K562 (cell line): ENCODE results near the gene RNF114. TPM values are rescaled to one million over a fixed set of nuclear protein-coding genes. Genes with fewer than 3 reads are reported as not detected.

ENCODE experiments used
- CBFA2T3 ChIP-seq: fragments of 450-650 bp; IDR thresholded peaks from 2 replicates; pipeline ENCODE4 v1.6.1; 2017
- FOXJ2 ChIP-seq: fragments of 200-800 bp; sonication (Bioruptor generic); IDR thresholded peaks from 2 replicates; pipeline ENCODE4 v1.6.1; 2016; ENCODE audit warnings: missing genetic modification characterization, missing compliant biosample characterization
- MCM5 ChIP-seq: fragments of 450-650 bp; IDR thresholded peaks from 2 replicates; pipeline ENCODE4 v1.6.1; 2016; ENCODE audit warnings: low read depth
- PHF21A ChIP-seq: fragments of 450-650 bp; IDR thresholded peaks from 2 replicates; pipeline ENCODE4 v1.6.1; 2017; ENCODE audit warnings: low read depth, borderline replicate concordance
- PYGO2 ChIP-seq: fragments of 450-650 bp; IDR thresholded peaks from 2 replicates; pipeline ENCODE4 v1.6.1; 2016; ENCODE audit warnings: mild to moderate bottlenecking, missing genetic modification characterization, moderate library complexity, missing compliant biosample characterization
- SIX5 ChIP-seq, 2 experiments: IDR thresholded peaks; 2 replicates each; pipeline ENCODE4 v1.6.1; 2011; ENCODE audit warnings: low read length in 2 of 2, borderline replicate concordance in 1 of 2, low read depth in 1 of 2, mild to moderate bottlenecking in 1 of 2, moderate library complexity in 1 of 2; ENCODE audit not compliant: insufficient read depth in 1 of 2
- SMAD4 ChIP-seq: fragments of 250-450 bp; sonication (Bioruptor Pico); conservative IDR thresholded peaks from 2 replicates; pipeline ENCODE4 v1.8.0; 2021; ENCODE audit warnings: inconsistent platforms, mild to moderate bottlenecking, moderate library complexity
- ZBTB17 ChIP-seq: fragments of 450-650 bp; formaldehyde crosslinking; IDR thresholded peaks from 2 replicates; pipeline ENCODE4 v1.4.0; 2020; ENCODE audit warnings: mild to moderate bottlenecking
- ZFP30 ChIP-seq: fragments of 250-450 bp; sonication (Bioruptor Pico); IDR thresholded peaks from 2 replicates; pipeline ENCODE4 v1.8.0; 2022; ENCODE audit warnings: moderate library complexity, mild to moderate bottlenecking, inconsistent platforms, borderline replicate concordance
- ZNF184 ChIP-seq: sonication (generic); formaldehyde crosslinking; IDR thresholded peaks from 2 replicates; pipeline ENCODE4 v1.5.0; 2020; ENCODE audit warnings: missing genetic modification reagents
- ZNF212 ChIP-seq: fragments of 450-650 bp; formaldehyde crosslinking; IDR thresholded peaks from 2 replicates; pipeline ENCODE4 v1.4.0; 2020; ENCODE audit warnings: mild to moderate bottlenecking
- ZNF695 ChIP-seq: fragments of 450-650 bp; formaldehyde crosslinking; IDR thresholded peaks from 2 replicates; pipeline ENCODE4 v1.4.0; 2020; ENCODE audit warnings: mild to moderate bottlenecking, moderate library complexity
- polyA plus RNA-seq, 8 experiments: library from polyadenylated mRNA; depleted of rRNA in 4 of 8; stranded (reverse) in 5 of 8; unstranded in 3 of 8; fragments of >200 nt; fragmentation: Nextera tagmentation in 2 of 8; fragmentation: Illumina TruSeq in 1 of 8; extraction: Ambion mirVana in 2 of 8; extraction: Trizol in 1 of 8; gene quantifications; 2 replicates each; pipeline versions ENCODE4 v1.2.1 to v1.2.3, GENCODE V29; 2011 to 2014; ENCODE audit warnings: inconsistent platforms in 1 of 8, missing spikeins in 1 of 8
- total RNA-seq, 7 experiments: library from RNA; depleted of rRNA in 6 of 7; stranded (reverse); fragments of >200 nt in 6 of 7; fragmentation: Illumina TruSeq in 2 of 7; extraction: Trizol in 2 of 7; gene quantifications; 2 replicates each; pipeline versions ENCODE4 v1.2.1 to v1.2.3, GENCODE V29; 2011 to 2021; ENCODE audit warnings: low replicate concordance in 1 of 7
- TF ChIP-seq, protein P1 (sequence below): fragments of 450-650 bp; formaldehyde crosslinking; IDR thresholded peaks from 2 replicates; pipeline ENCODE4 v1.4.0; 2020; ENCODE audit warnings: mild to moderate bottlenecking, moderate library complexity
- TF ChIP-seq, protein P2 (sequence below): fragments of 450-650 bp; IDR thresholded peaks from 2 replicates; pipeline ENCODE4 v1.6.1; 2017; ENCODE audit warnings: antibody characterized with exemption
- TF ChIP-seq, protein P3 (sequence below): sonication (generic); formaldehyde crosslinking; IDR thresholded peaks from 2 replicates; pipeline ENCODE4 v1.8.0; 2022; ENCODE audit warnings: missing genetic modification reagents, mild to moderate bottlenecking, borderline replicate concordance
- TF ChIP-seq, protein P4 (sequence below), 3 experiments: fragments of 200-800 bp in 1 of 3; fragments of 250-450 bp in 1 of 3; fragments of 450-650 bp in 1 of 3; sonication (Bioruptor Pico) in 1 of 3; sonication (Bioruptor generic) in 1 of 3; formaldehyde crosslinking in 1 of 3; IDR thresholded peaks; 2 replicates each; pipeline versions ENCODE4 v1.6.1 to v1.8.0; 2016 to 2022; ENCODE audit warnings: mild to moderate bottlenecking in 2 of 3, missing genetic modification characterization in 2 of 3, missing compliant biosample characterization in 1 of 3, moderate library complexity in 1 of 3
- TF ChIP-seq, protein P5 (sequence below): fragments of 250-450 bp; sonication (Bioruptor Pico); IDR thresholded peaks from 2 replicates; pipeline ENCODE4 v1.8.0; 2021; ENCODE audit warnings: moderate library complexity, mild to moderate bottlenecking, inconsistent platforms

The RNF114 gene
- total and polyA plus RNA-seq, 9 of the 15 experiments (the other 6 are each of a cell fraction or from before 2014, with no cell fraction given): 38.6 to 111 (median 62.6) TPM

DNA sequence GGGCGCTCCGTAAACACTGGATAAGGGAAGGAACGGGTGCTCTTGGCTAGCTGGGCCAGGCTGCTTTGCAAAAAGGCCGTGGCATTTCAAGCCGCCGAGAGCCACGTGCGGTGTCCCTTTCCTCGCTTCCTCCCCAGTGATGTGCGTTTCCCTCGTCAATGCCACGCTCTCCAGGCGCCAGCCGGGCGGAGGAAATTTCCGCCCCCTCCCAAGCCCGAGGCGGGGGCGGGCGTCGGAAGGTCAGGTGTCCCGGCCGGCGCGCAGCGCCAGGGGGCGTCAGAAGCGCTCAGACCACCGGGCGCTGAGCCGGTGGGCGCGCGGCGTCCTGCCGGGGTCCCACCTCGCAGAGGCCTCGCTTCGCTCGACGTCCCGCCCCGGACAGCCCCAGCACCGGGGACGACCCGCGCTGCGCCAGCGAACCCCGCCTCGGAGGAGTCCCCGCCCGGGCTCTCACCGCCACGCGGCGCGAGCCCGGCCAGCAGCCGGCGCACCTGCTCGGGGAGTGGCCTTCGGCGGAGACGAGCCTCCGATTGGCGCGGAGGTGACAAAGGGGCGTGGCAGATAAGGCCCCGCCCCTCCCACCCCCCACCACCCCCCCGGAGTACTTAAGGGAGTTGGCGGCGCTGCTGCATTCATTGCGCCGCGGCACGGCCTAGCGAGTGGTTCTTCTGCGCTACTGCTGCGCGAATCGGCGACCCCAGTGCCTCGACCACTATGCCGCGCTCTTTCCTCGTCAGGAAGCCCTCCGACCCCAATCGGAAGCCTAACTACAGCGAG, 46.3 kb downstream of the RNF114 start, which contains the start of gene SNAI1 (continued):
- TF ChIP-seq, protein P1, sequence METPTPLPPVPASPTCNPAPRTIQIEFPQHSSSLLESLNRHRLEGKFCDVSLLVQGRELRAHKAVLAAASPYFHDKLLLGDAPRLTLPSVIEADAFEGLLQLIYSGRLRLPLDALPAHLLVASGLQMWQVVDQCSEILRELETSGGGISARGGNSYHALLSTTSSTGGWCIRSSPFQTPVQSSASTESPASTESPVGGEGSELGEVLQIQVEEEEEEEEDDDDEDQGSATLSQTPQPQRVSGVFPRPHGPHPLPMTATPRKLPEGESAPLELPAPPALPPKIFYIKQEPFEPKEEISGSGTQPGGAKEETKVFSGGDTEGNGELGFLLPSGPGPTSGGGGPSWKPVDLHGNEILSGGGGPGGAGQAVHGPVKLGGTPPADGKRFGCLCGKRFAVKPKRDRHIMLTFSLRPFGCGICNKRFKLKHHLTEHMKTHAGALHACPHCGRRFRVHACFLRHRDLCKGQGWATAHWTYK (CRISPR knock-in tag): no peak; the same call in 1 of the 2 replicates
- TF ChIP-seq SIX5 (IDR thresholded peaks at IDR 0.05; ENCODE audit: borderline replicate concordance in 1 of 2, insufficient read depth in 1 of 2, low read depth in 1 of 2, low read length in 2 of 2) (no peak), FOXJ2 (tag) (no peak), ZNF695 (no peak), MCM5 (no peak), ZNF184 (CRISPR knock-in tag) (no peak), PYGO2 (no peak), SMAD4 (peak; percentile 97), ZBTB17 (CRISPR knock-in tag) (no peak), CBFA2T3 (peak; percentile 22; the same call in 1 of the 2 replicates), ZNF212 (CRISPR knock-in tag) (no peak), ZFP30 (no peak), PHF21A (no peak)
- TF ChIP-seq, protein P2, sequence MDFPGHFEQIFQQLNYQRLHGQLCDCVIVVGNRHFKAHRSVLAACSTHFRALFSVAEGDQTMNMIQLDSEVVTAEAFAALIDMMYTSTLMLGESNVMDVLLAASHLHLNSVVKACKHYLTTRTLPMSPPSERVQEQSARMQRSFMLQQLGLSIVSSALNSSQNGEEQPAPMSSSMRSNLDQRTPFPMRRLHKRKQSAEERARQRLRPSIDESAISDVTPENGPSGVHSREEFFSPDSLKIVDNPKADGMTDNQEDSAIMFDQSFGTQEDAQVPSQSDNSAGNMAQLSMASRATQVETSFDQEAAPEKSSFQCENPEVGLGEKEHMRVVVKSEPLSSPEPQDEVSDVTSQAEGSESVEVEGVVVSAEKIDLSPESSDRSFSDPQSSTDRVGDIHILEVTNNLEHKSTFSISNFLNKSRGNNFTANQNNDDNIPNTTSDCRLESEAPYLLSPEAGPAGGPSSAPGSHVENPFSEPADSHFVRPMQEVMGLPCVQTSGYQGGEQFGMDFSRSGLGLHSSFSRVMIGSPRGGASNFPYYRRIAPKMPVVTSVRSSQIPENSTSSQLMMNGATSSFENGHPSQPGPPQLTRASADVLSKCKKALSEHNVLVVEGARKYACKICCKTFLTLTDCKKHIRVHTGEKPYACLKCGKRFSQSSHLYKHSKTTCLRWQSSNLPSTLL: no peak
- TF ChIP-seq, protein P3, sequence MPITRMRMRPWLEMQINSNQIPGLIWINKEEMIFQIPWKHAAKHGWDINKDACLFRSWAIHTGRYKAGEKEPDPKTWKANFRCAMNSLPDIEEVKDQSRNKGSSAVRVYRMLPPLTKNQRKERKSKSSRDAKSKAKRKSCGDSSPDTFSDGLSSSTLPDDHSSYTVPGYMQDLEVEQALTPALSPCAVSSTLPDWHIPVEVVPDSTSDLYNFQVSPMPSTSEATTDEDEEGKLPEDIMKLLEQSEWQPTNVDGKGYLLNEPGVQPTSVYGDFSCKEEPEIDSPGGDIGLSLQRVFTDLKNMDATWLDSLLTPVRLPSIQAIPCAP (CRISPR knock-in tag): 0 out of 2 replicates have a peak, but pooled peaks have one; percentile 56
- TF ChIP-seq, protein P4, sequence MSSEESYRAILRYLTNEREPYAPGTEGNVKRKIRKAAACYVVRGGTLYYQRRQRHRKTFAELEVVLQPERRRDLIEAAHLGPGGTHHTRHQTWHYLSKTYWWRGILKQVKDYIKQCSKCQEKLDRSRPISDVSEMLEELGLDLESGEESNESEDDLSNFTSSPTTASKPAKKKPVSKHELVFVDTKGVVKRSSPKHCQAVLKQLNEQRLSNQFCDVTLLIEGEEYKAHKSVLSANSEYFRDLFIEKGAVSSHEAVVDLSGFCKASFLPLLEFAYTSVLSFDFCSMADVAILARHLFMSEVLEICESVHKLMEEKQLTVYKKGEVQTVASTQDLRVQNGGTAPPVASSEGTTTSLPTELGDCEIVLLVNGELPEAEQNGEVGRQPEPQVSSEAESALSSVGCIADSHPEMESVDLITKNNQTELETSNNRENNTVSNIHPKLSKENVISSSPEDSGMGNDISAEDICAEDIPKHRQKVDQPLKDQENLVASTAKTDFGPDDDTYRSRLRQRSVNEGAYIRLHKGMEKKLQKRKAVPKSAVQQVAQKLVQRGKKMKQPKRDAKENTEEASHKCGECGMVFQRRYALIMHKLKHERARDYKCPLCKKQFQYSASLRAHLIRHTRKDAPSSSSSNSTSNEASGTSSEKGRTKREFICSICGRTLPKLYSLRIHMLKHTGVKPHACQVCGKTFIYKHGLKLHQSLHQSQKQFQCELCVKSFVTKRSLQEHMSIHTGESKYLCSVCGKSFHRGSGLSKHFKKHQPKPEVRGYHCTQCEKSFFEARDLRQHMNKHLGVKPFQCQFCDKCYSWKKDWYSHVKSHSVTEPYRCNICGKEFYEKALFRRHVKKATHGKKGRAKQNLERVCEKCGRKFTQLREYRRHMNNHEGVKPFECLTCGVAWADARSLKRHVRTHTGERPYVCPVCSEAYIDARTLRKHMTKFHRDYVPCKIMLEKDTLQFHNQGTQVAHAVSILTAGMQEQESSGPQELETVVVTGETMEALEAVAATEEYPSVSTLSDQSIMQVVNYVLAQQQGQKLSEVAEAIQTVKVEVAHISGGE (CRISPR knock-in tag; IDR thresholded peaks at IDR 0.05): peak in 1 of 3 experiments; percentile 70; a peak in 2 of 6 replicates
- TF ChIP-seq, protein P5, sequence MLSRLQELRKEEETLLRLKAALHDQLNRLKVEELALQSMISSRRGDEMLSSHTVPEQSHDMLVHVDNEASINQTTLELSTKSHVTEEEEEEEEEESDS (CRISPR knock-in tag): no peak
